Activated CD4-positive, alpha-beta T cell treated with anti-CD3 and anti-CD28 coated beads, Interleukin-2, Interleukin-4, amounts not matched to agents 100 ng/mL and 50 ng/mL, durations not matched to agents 16 hours and 8 hours (primary cell): Measurements from ENCODE around the gene ASCC1.
"Not testable (repeated sequence)": the region's sequence is repeated elsewhere in the genome, so short reads cannot be mapped to it uniquely, and the experiment has no call there.

Experiments used
- DNase-seq: peaks from one replicate; pipeline ENCODE4 v3.0.0-alpha.2; 2020; ENCODE audit warnings: low spot score

The ASCC1 gene

GRCh38 chr10:72248468-72249151, 32.5 kb upstream of the ASCC1 start:
- peak; percentile 87 for DNase-seq

- DNase-seq: no peak
Measured at GRCh38 chr10:72245949-72246525, 30.0 kb upstream of the ASCC1 start.

GRCh38 chr10:72244573-72245038, 28.5 kb upstream of the ASCC1 start:
- no peak for DNase-seq

GRCh38 chr10:72243822-72244437, 27.9 kb upstream of the ASCC1 start:
- DNase-seq: no peak

GRCh38 chr10:72242675-72243074, 26.6 kb upstream of the ASCC1 start:
- DNase-seq: no peak

GRCh38 chr10:72241691-72242252, 25.7 kb upstream of the ASCC1 start:
- DNase-seq: no peak

- no peak for DNase-seq
Measured at GRCh38 chr10:72240371-72240770, 24.3 kb upstream of the ASCC1 start.

GRCh38 chr10:72239409-72239808, 23.3 kb upstream of the ASCC1 start:
- no peak for DNase-seq

GRCh38 chr10:72238392-72239175, 22.5 kb upstream of the ASCC1 start:
- DNase-seq: no peak

- DNase-seq: no peak
Measured at GRCh38 chr10:72235544-72236279, 19.6 kb upstream of the ASCC1 start.

- DNase-seq: no peak
Measured at GRCh38 chr10:72234560-72235095, 18.6 kb upstream of the ASCC1 start.

- DNase-seq: no peak
Measured at GRCh38 chr10:72233621-72234020, 17.5 kb upstream of the ASCC1 start.

GRCh38 chr10:72229261-72230251, 13.5 kb upstream of the ASCC1 start:
- DNase-seq: no peak

- DNase-seq: no peak
Measured at GRCh38 chr10:72228318-72228751, 12.3 kb upstream of the ASCC1 start.

- no peak for DNase-seq
Measured at GRCh38 chr10:72227826-72228225, 11.8 kb upstream of the ASCC1 start.

GRCh38 chr10:72226418-72227027, 10.4 kb upstream of the ASCC1 start:
- DNase-seq: no peak

- DNase-seq: not testable (repeated sequence)
Measured at GRCh38 chr10:72224191-72224590, 8.1 kb upstream of the ASCC1 start.

GRCh38 chr10:72223743-72224101, 7.6 kb upstream of the ASCC1 start:
- no peak for DNase-seq

- DNase-seq: no peak
Measured at GRCh38 chr10:72221278-72221677, 5.2 kb upstream of the ASCC1 start.

GRCh38 chr10:72220637-72221036, 4.6 kb upstream of the ASCC1 start:
- DNase-seq: no peak
